NK-92 (cell line): ENCODE results near the gene SEC63.
"Not testable (repeated sequence)": the region's sequence is repeated elsewhere in the genome, so short reads cannot be mapped to it uniquely, and the experiment has no call there.

ENCODE experiments used
- DNase-seq: peaks from one replicate; lab custom pipeline; 2025; ENCODE audit not compliant: unreplicated experiment; lab: John Stamatoyannopoulos, UW

SEC63 gene

GRCh38 chr6:107934229-107934628 lies 23.8 kb downstream of the SEC63 start:
- not testable (repeated sequence) for DNase-seq

- DNase-seq: no peak
Measured at GRCh38 chr6:107932580-107932979, 25.4 kb downstream of the SEC63 start.

- no peak for DNase-seq
Measured at GRCh38 chr6:107931894-107932293, 26.1 kb downstream of the SEC63 start.

GRCh38 chr6:107928984-107929383 lies 29.0 kb downstream of the SEC63 start:
- no peak for DNase-seq

- not testable (repeated sequence) for DNase-seq
Measured at GRCh38 chr6:107926697-107927544, 31.1 kb downstream of the SEC63 start.

GRCh38 chr6:107917451-107918375 lies 40.3 kb downstream of the SEC63 start:
- no peak for DNase-seq

- DNase-seq: not testable (repeated sequence)
Measured at GRCh38 chr6:107916961-107917360, 41.0 kb downstream of the SEC63 start.

GRCh38 chr6:107911692-107912091 lies 46.3 kb downstream of the SEC63 start:
- DNase-seq: no peak

GRCh38 chr6:107894809-107895396 lies 63.1 kb downstream of the SEC63 start:
- DNase-seq: no peak

GRCh38 chr6:107890431-107890830 lies 67.6 kb downstream of the SEC63 start:
- DNase-seq: not testable (repeated sequence)

- not testable (repeated sequence) for DNase-seq
Measured at GRCh38 chr6:107885950-107886349, 72.1 kb downstream of the SEC63 start.

- no peak for DNase-seq
Measured at GRCh38 chr6:107879941-107880340, 78.1 kb downstream of the SEC63 start.

GRCh38 chr6:107877968-107878367 lies 80.0 kb downstream of the SEC63 start:
- no peak for DNase-seq

GRCh38 chr6:107871976-107872375 lies 86.0 kb downstream of the SEC63 start:
- no peak for DNase-seq

GRCh38 chr6:107871512-107871911 lies 86.5 kb downstream of the SEC63 start:
- DNase-seq: not testable (repeated sequence)

GRCh38 chr6:107871016-107871415 lies 87.0 kb downstream of the SEC63 start:
- DNase-seq: no peak

- no peak for DNase-seq
Measured at GRCh38 chr6:107870381-107870780, 87.6 kb downstream of the SEC63 start.

- no peak for DNase-seq
Measured at GRCh38 chr6:107869871-107870270, 88.1 kb downstream of the SEC63 start.

- DNase-seq: no peak
Measured at GRCh38 chr6:107868867-107869611, 89.0 kb downstream of the SEC63 start.

GRCh38 chr6:107867302-107867615 lies 90.7 kb downstream of the SEC63 start:
- DNase-seq: no peak
